HG02840 (cell line): Measurements from ENCODE around the gene TSPY8.
"Not testable (repeated sequence)": the region's sequence is repeated elsewhere in the genome, so short reads cannot be mapped to it uniquely, and the experiment has no call there.

Experiments used
- ATAC-seq: cut with Tn5 transposase; IDR thresholded peaks from one replicate; pipeline ENCODE4 v1.9.1; 2021; ENCODE audit warnings: mild to moderate bottlenecking, moderate library complexity, moderate number of reproducible peaks; ENCODE audit not compliant: unreplicated experiment, low FRiP score

Gene TSPY8, protein sequence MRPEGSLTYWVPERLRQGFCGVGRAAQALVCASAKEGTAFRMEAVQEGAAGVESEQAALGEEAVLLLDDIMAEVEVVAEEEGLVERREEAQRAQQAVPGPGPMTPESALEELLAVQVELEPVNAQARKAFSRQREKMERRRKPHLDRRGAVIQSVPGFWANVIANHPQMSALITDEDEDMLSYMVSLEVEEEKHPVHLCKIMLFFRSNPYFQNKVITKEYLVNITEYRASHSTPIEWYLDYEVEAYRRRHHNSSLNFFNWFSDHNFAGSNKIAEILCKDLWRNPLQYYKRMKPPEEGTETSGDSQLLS

DNA sequence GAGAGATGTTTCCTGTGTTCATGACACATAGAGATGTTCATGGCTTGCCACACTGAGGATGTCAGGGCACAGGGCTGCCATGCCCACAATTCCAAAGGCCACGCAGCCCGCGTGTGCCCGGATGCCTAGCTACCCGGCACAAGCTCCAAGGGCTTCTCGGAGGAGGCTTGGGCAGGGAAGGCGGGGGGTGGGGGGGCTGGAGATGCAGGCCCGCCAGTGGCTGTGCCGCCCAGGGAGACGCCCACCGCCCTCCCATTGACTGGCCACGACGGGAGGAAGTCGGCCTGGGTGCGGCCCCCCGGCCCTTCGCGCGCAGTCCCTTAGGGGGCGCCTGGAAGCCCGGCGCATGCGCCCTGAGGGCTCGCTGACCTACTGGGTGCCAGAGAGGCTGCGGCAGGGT is at the start of gene TSPY8:
Gene TSPY8, plus strand, starts transcription at position 301 of the 400 bp plus-strand sequence. Its CDS starts 46 bp downstream, at position 347.
- not testable (repeated sequence) for ATAC-seq

DNA sequence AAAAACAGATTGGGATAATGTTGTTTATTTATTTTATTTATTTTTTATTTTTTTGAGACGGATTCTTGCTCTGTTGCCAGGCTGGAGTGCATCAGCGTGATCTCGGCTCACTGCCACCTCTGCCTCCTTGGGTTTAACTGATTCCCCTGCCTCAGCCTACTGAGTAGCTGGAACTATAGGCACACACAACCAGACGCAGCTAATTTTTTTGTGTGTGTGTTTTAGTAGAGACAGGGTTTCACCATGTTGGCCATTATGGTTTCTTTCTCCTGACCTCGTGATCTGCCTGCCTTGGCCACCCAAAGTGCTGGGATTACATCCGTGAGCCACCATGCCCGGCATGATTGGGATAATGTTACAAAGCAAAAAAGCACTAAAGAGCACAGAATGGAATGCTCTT is 36.6 kb upstream of the TSPY8 start:
- no peak for ATAC-seq

DNA sequence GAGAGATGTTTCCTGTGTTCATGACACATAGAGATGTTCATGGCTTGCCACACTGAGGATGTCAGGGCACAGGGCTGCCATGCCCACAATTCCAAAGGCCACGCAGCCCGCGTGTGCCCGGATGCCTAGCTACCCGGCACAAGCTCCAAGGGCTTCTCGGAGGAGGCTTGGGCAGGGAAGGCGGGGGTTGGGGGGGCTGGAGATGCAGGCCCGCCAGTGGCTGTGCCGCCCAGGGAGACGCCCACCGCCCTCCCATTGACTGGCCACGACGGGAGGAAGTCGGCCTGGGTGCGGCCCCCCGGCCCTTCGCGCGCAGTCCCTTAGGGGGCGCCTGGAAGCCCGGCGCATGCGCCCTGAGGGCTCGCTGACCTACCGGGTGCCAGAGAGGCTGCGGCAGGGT is 20.4 kb upstream of the TSPY8 start, which contains the start of gene TSPY4:
Gene TSPY4, plus strand, starts transcription at position 301 of the 400 bp plus-strand sequence. Its CDS starts 46 bp downstream, at position 347.
- ATAC-seq, result not testable (repeated sequence)

DNA sequence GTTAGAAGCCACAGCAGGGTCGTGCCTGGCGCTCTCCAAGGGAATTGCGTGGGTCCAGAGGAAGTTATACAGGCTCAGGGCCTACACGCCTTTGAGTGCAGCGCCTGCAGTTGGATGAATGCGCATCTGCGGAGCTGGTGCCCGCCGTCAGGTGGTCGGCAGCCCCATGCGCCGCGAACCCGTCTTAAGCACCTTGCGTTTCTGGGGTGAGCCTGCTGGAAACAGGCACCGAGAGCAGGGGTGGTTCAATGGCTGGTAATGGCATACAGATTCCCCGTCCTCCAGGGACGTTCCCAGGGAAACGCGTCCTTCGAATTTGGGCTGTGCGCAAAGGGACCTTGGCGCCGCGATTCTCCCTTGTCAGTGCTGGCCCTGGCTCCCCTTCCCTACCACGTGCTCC is 38.9 kb downstream of the TSPY8 start:
- not testable (repeated sequence) for ATAC-seq

DNA sequence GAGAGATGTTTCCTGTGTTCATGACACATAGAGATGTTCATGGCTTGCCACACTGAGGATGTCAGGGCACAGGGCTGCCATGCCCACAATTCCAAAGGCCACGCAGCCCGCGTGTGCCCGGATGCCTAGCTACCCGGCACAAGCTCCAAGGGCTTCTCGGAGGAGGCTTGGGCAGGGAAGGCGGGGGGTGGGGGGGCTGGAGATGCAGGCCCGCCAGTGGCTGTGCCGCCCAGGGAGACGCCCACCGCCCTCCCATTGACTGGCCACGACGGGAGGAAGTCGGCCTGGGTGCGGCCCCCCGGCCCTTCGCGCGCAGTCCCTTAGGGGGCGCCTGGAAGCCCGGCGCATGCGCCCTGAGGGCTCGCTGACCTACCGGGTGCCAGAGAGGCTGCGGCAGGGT is 40.5 kb downstream of the TSPY8 start, which contains the start of gene TSPY3:
Gene TSPY3, plus strand, starts transcription at position 301 of the 400 bp plus-strand sequence. Its CDS starts 46 bp downstream, at position 347.
- not testable (repeated sequence) for ATAC-seq
